GM12874 (cell line): Measurements from ENCODE around the gene MFNG.

Experiments
- TF ChIP-seq, protein P1 (sequence below): IDR thresholded peaks from 2 replicates; pipeline ENCODE4 v1.5.1; 2011; ENCODE audit warnings: low read depth, mild to moderate bottlenecking, control low read depth, low read length, moderate library complexity; ENCODE audit not compliant: insufficient read depth

Gene MFNG

DNA sequence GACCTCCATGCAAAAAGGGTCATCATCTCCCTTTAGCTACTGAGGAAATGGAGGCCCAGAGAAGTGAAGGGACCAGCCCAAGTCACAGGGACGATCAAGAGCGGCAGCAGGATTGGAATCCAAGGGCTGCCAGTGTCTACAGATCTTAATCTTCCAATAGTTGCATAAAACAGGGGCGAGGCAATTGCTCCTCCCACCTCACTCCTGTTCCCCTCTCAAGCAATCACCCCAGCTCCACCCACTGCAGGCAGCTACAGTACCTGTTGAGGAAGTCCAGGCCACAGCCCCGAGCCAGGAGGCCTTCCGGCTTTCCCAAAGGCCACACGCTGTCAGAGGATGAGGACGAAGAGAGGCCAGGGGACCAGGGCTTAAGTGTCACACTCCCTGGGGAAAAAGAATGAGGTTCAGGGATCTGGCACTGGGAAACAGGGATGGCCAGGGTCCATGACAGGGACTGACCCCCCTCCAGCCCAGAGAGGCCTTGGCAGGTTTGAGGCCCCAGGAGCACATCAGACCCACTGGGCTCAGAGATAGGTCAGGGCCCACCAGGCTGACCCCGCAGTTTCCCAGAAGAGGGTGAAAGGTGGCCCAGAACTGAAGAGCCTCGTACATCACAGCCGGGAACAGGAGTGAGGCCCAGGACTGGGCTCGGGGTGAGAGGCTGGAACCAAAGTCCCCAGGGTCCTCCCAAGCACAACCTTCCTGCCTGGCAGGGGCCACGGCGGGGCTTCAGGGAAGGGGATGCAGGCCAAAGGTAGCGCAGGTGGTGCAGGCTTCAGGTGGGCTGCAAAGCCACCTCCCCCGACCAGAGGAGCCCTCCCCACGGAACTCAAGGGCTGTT, 16.4 kb upstream of the MFNG start:
- TF ChIP-seq, protein P1, sequence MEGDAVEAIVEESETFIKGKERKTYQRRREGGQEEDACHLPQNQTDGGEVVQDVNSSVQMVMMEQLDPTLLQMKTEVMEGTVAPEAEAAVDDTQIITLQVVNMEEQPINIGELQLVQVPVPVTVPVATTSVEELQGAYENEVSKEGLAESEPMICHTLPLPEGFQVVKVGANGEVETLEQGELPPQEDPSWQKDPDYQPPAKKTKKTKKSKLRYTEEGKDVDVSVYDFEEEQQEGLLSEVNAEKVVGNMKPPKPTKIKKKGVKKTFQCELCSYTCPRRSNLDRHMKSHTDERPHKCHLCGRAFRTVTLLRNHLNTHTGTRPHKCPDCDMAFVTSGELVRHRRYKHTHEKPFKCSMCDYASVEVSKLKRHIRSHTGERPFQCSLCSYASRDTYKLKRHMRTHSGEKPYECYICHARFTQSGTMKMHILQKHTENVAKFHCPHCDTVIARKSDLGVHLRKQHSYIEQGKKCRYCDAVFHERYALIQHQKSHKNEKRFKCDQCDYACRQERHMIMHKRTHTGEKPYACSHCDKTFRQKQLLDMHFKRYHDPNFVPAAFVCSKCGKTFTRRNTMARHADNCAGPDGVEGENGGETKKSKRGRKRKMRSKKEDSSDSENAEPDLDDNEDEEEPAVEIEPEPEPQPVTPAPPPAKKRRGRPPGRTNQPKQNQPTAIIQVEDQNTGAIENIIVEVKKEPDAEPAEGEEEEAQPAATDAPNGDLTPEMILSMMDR = no peak

DNA sequence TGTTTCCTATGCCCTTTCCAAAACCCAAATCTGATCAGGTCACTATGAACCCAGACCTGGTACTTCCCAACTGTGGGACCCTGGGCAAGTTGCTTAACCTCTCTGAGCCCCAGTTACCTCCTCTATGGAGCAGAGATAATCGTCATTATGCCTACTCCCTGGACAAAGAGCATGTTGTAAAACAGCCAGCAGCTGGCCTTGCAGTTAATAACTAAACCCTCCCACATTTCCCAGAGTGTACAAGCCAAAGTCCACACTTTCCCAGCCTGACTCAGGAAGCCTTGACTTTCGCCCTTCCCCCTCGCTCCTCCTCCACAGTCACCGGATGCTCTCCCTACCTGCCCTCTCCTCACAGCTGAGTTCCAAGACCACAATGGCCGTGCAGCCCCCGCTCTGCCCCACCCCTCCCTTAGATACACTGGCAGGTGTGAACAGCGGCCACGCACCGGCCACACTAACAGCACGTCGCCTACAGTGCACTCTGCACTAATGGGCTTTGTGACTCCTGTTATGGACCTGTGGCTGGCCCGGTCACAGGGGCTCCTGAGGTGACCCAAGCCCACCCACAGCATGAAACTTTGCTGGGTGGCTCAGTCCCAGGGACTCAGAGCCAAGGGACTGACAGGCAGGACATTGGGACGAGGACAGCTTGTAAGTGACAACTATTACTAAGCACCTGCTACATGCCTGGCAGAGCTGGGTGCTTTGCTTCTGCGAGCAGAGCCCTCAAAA, 15.6 kb upstream of the MFNG start:
- TF ChIP-seq, protein P1 = no peak

DNA sequence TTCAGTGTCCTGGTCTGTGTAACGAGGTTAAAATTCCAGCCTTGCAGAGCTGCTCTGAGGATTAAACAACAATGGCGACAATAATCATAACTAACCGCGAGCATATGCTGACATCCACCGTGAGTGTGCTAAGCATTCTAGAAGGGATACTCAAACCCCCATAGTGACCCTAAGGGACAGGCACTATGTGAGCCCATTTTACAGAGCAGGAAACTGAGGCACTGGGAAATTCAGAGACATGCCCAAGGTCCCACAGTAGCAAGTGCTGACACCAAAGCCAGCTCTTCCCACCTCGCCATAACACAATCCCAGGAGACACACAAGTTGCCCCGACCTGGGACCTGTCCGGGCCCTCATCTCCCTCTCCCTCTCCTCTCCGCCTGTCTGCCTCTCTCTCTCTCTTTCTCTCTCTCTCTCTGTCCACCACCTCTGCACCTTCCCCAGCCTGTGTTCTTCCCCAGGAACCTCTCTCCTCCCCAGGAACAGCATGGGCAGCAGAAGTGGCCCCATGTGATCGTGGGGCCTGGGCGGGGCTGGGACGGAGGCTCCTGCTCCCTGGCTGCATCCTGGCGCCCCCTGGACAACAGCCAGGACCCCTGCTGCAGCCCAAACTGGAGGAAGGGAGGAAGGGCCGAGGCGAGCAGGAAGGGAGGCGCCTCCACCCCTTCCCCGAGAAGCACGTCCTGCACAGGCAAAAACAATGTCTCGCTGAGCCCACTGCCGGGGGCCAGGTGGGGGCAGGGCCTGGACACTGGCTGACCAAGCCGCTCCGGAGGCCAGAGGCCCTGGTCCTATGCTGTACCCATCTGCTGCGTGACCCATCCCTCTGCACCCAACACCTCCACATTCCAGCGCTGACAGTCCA, 14.8 kb upstream of the MFNG start:
- TF ChIP-seq, protein P1 = no peak

DNA sequence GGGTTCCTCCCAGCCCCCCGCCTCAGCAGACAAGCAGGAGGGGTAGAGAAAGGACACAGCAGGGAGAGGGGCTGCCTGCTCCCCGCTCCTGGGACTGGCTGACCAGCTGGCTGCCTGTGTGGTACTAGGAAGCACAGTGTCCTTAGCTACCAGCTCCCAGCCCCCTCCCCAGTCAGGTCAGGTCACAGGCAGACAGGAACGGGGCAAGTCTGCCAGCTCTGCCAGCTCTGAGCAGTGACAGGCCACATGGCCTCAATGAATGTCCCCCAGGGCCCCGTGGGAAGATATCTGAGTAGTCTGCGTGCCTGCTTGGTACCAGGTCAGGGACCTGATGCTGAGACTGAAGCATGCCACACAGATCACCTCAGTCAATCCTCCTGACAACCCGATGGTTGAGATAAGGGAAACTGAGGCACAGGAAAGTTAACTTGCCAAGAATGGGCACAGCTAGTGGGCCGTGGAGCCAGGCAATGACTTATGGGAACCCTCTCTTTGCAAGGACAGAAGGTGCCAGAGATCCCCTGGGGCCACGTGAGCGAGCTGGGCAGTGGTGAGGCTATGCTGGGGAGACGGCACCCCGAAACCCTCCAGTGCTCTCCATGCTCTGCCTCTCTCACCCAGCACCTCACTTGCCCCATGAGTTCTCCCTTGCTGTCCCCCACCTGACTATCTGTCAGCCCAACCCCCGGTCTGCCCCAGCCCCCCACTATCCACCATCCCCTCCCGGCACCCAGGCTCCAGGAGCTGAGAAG, 13.8 kb upstream of the MFNG start:
- TF ChIP-seq, protein P1 = no peak

DNA sequence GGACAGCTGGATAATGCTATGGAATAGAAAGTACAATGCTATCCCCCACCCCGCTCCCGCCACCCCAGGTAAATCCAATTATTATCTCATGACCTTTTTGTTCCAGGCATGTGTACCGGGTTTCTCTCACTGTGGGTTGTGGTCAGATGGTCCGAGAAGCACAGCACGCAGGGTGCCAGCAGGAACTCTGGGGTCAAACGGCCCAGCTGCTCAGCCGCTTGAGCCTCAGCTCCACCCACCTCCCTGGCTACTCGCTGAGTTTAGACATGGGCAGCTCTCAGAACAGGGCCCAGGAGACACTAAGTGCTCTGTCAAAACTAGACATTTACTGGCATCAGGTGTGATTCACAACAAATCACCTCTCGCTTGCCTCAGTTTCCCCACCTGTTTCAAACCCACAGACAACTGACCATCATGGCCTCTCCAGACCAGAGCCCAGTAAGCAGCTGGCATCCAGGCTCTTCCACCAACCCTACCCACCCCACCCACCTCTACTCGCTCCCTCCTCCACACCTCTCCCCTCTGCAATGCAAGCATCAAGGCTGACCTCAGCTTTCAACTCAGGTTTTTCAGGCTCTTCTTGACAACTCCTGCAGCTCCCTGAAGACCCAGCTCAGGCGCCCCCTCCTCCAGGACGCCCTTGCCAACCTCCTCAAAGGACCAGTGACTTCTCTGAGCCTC, 13.0 kb upstream of the MFNG start:
- TF ChIP-seq, protein P1 = no peak

DNA sequence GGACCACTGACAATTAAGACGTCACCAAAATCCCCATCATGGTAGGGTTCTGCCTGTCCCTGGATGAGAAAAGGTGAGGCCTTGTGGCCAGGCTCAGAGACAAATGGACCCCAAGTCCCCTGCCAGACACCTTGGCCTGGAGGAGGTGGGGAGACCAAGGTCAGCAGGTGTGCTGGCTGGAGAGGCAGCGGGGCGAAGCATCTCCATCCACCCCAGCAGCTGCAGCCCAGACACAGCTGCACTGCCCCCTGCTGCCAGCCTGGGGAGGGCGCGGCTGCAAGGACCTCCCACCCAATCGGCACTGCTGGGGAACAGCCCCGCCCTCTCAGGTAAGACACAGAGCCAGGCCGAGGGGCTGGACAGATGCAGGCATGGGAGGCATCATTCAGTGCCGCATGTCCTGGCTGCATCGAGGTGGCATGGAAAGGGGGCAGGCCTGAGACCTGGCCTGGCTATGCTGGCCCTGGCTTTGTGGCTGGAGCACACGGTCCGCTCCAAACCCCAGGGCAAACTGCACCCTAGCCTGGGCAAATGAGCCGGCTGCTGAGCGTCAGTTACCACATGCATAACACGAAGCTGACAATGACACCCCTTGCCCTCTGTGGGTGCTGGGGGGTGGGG, 12.2 kb upstream of the MFNG start:
- TF ChIP-seq, protein P1 = peak; percentile 89
